Activated naive CD4-positive, alpha-beta T cell treated with anti-CD3 and anti-CD28 coated beads, Interleukin-2, amount 10 ng/mL, durations not matched to agents 7 days and 5 days (primary cell): ENCODE data around the gene SCFD1.
"Not testable (repeated sequence)": the region's sequence is repeated elsewhere in the genome, so short reads cannot be mapped to it uniquely, and the experiment has no call there.

Experiments
- CTCF ChIA-PET: fragments of 350-600 bp; sonication (Branson Sonifier 250); formaldehyde crosslinking; loops from one replicate; lab custom pipeline; 2021; ENCODE audit warnings: antibody characterized with exemption; lab: Charles Lee
- DNase-seq: peaks from one replicate; pipeline ENCODE4 v3.0.0-alpha.2; 2020
- H3K27ac Mint-ChIP-seq: one replicate; pipeline ENCODE4 v1.8.0; 2021; ENCODE audit warnings: mild to moderate bottlenecking, moderate library complexity, mixed read lengths
- H3K27me3 Mint-ChIP-seq: one replicate; pipeline ENCODE4 v1.8.0; 2021; ENCODE audit warnings: mild to moderate bottlenecking, mixed read lengths
- H3K36me3 Mint-ChIP-seq: one replicate; pipeline ENCODE4 v1.8.0; 2021; ENCODE audit warnings: mixed read lengths
- H3K4me1 Mint-ChIP-seq: one replicate; pipeline ENCODE4 v1.8.0; 2021; ENCODE audit warnings: mixed read lengths
- H3K4me3 Mint-ChIP-seq: one replicate; pipeline ENCODE4 v1.8.0; 2021; ENCODE audit warnings: mild to moderate bottlenecking, moderate library complexity, mixed read lengths
- H3K9me3 Mint-ChIP-seq: one replicate; pipeline ENCODE4 v1.8.0; 2021; ENCODE audit warnings: mixed read lengths

Gene SCFD1

GRCh38 chr14:30673071-30673470 lies 51.0 kb downstream of the SCFD1 start:
- no peak overlapping the region for H3K4me3 Mint-ChIP-seq
- CTCF ChIA-PET: no interaction called here
- peaks cover 34% of the 10 kb centered on the region for H3K36me3 Mint-ChIP-seq
- no peaks in the 10 kb centered on the region for H3K9me3 Mint-ChIP-seq
- no peak for DNase-seq
- no peaks in the 10 kb centered on the region for H3K27me3 Mint-ChIP-seq
- no peaks in the 10 kb centered on the region for H3K4me1 Mint-ChIP-seq
- no peak overlapping the region for H3K27ac Mint-ChIP-seq

- Mint-ChIP-seq H3K4me1 (no peaks in the 10 kb centered on the region), H3K9me3 (no peaks in the 10 kb centered on the region), H3K4me3 (no peak overlapping the region), H3K27ac (no peak overlapping the region), H3K36me3 (peaks cover 39% of the 10 kb centered on the region), H3K27me3 (no peaks in the 10 kb centered on the region)
- CTCF ChIA-PET: interaction anchor here (1.1 kb wide), 1 partner anchor 22 kb away, joined by 3 read pairs; no protein-coding TSS in a partner anchor
- no peak for DNase-seq
These were observed 56.9 kb downstream of the SCFD1 start for GRCh38 chr14:30678926-30679431.

- no peaks in the 10 kb centered on the region for H3K4me1 Mint-ChIP-seq
- no peak overlapping the region for H3K4me3 Mint-ChIP-seq
These were observed 57.9 kb downstream of the SCFD1 start for GRCh38 chr14:30680036-30680435.

GRCh38 chr14:30680776-30681175 lies 58.7 kb downstream of the SCFD1 start:
- DNase-seq, H3K27me3 Mint-ChIP-seq, H3K27ac Mint-ChIP-seq, CTCF ChIA-PET, H3K9me3 Mint-ChIP-seq, H3K4me1 Mint-ChIP-seq, H3K4me3 Mint-ChIP-seq: not testable (repeated sequence)
- H3K36me3 Mint-ChIP-seq: peaks cover 36% of the 10 kb centered on the region

More at GRCh38 chr14:30680036-30680435, 57.9 kb downstream of the SCFD1 start:
- Mint-ChIP-seq H3K36me3 (peaks cover 40% of the 10 kb centered on the region), H3K9me3 (no peaks in the 10 kb centered on the region), H3K27me3 (no peaks in the 10 kb centered on the region), H3K27ac (no peak overlapping the region)
- CTCF ChIA-PET: no interaction called here
- no peak for DNase-seq

GRCh38 chr14:30681752-30682355 lies 59.7 kb downstream of the SCFD1 start:
- Mint-ChIP-seq H3K4me1 (no peaks in the 10 kb centered on the region), H3K27me3 (no peaks in the 10 kb centered on the region), H3K36me3 (peaks cover 30% of the 10 kb centered on the region), H3K27ac (no peak overlapping the region), H3K4me3 (no peak overlapping the region), H3K9me3 (no peaks in the 10 kb centered on the region)
- DNase-seq: no peak
- CTCF ChIA-PET: interaction anchor here (1.0 to 1.2 kb wide), 2 partner anchors 14 to 17 kb away, joined by 4 read pairs; no protein-coding TSS in a partner anchor

- H3K9me3 Mint-ChIP-seq: not testable (repeated sequence)
- H3K27ac Mint-ChIP-seq: peak overlapping the region; percentile 82
These were observed 68.6 kb downstream of the SCFD1 start for GRCh38 chr14:30690487-30691355.

GRCh38 chr14:30691751-30692398 lies 69.8 kb downstream of the SCFD1 start:
- Mint-ChIP-seq H3K36me3 (peaks cover 10% of the 10 kb centered on the region), H3K27me3 (no peaks in the 10 kb centered on the region), H3K4me1 (no peaks in the 10 kb centered on the region), H3K27ac (no peak overlapping the region), H3K4me3 (no peak overlapping the region), H3K9me3 (no peaks in the 10 kb centered on the region)
- CTCF ChIA-PET: interaction anchor here (1.1 kb wide), 1 partner anchor 37 kb away, joined by 3 read pairs; no protein-coding TSS in a partner anchor
- no peak for DNase-seq

More at GRCh38 chr14:30690487-30691355, 68.6 kb downstream of the SCFD1 start:
- peak; percentile 38 for DNase-seq
- H3K27me3 Mint-ChIP-seq, CTCF ChIA-PET, H3K4me1 Mint-ChIP-seq, H3K36me3 Mint-ChIP-seq: not testable (repeated sequence)
- H3K4me3 Mint-ChIP-seq: peak overlapping the region; percentile 53

- Mint-ChIP-seq H3K27me3 (no peaks in the 10 kb centered on the region), H3K36me3 (peaks cover 14% of the 10 kb centered on the region), H3K27ac (no peak overlapping the region), H3K4me1 (no peaks in the 10 kb centered on the region), H3K4me3 (no peak overlapping the region), H3K9me3 (no peaks in the 10 kb centered on the region)
- DNase-seq: no peak
- CTCF ChIA-PET: interaction anchor here (1.1 kb wide), 1 partner anchor 38 kb away, joined by 3 read pairs; no protein-coding TSS in a partner anchor
These were observed 70.5 kb downstream of the SCFD1 start for GRCh38 chr14:30692669-30693068.

GRCh38 chr14:30698463-30698862 lies 76.3 kb downstream of the SCFD1 start:
- no peak for DNase-seq
- Mint-ChIP-seq H3K9me3 (no peaks in the 10 kb centered on the region), H3K36me3 (peaks cover 26% of the 10 kb centered on the region), H3K4me3 (no peak overlapping the region), H3K27ac (no peak overlapping the region), H3K4me1 (no peaks in the 10 kb centered on the region), H3K27me3 (no peaks in the 10 kb centered on the region)
- CTCF ChIA-PET: interaction anchor here (0.9 kb wide), 1 partner anchor 16 kb away, joined by 4 read pairs; no protein-coding TSS in a partner anchor

GRCh38 chr14:30706704-30707103 lies 84.6 kb downstream of the SCFD1 start:
- H3K9me3 Mint-ChIP-seq: no peaks in the 10 kb centered on the region
- H3K27me3 Mint-ChIP-seq: no peaks in the 10 kb centered on the region
- H3K36me3 Mint-ChIP-seq: peaks cover 20% of the 10 kb centered on the region
- no peak overlapping the region for H3K4me3 Mint-ChIP-seq
- H3K27ac Mint-ChIP-seq: no peak overlapping the region
- DNase-seq: no peak
- H3K4me1 Mint-ChIP-seq: no peaks in the 10 kb centered on the region
- CTCF ChIA-PET: no interaction called here

- Mint-ChIP-seq H3K27ac (no peak overlapping the region), H3K27me3 (no peaks in the 10 kb centered on the region), H3K36me3 (peaks cover 20% of the 10 kb centered on the region), H3K4me1 (no peaks in the 10 kb centered on the region), H3K9me3 (no peaks in the 10 kb centered on the region), H3K4me3 (no peak overlapping the region)
- no peak for DNase-seq
- CTCF ChIA-PET: no interaction called here
These were observed 86.0 kb downstream of the SCFD1 start for GRCh38 chr14:30708157-30708556.

- Mint-ChIP-seq H3K27me3 (no peaks in the 10 kb centered on the region), H3K4me1 (no peaks in the 10 kb centered on the region), H3K4me3 (no peak overlapping the region), H3K27ac (no peak overlapping the region), H3K9me3 (no peaks in the 10 kb centered on the region), H3K36me3 (peaks cover 19% of the 10 kb centered on the region)
- DNase-seq: no peak
- CTCF ChIA-PET: no interaction called here
These were observed 87.1 kb downstream of the SCFD1 start for GRCh38 chr14:30709201-30709600.

GRCh38 chr14:30710876-30711275 lies 88.8 kb downstream of the SCFD1 start:
- H3K36me3 Mint-ChIP-seq: peaks cover 21% of the 10 kb centered on the region
- CTCF ChIA-PET: no interaction called here

GRCh38 chr14:30719137-30719536 lies 97.0 kb downstream of the SCFD1 start:
- DNase-seq: no peak
- Mint-ChIP-seq H3K27me3 (no peaks in the 10 kb centered on the region), H3K4me3 (no peak overlapping the region), H3K27ac (no peak overlapping the region), H3K36me3 (peaks cover 21% of the 10 kb centered on the region), H3K9me3 (no peaks in the 10 kb centered on the region), H3K4me1 (no peaks in the 10 kb centered on the region)
- CTCF ChIA-PET: no interaction called here

More at GRCh38 chr14:30710876-30711275, 88.8 kb downstream of the SCFD1 start:
- H3K4me3 Mint-ChIP-seq: no peak overlapping the region
- H3K27ac Mint-ChIP-seq: no peak overlapping the region
- no peak for DNase-seq
- no peaks in the 10 kb centered on the region for H3K9me3 Mint-ChIP-seq
- no peaks in the 10 kb centered on the region for H3K4me1 Mint-ChIP-seq
- no peaks in the 10 kb centered on the region for H3K27me3 Mint-ChIP-seq
